HepG2 (cell line): ENCODE measurements around the gene TMEM219. TPM values are rescaled to one million over a fixed set of nuclear protein-coding genes. Genes with fewer than 3 reads are reported as not detected.
A peak's percentile ranks its signal among the peaks of the same experiment; 100 is the strongest.

Experiments
- ARID3A ChIP-seq: IDR thresholded peaks from 2 replicates; pipeline ENCODE4 v1.6.1; 2012; ENCODE audit warnings: low read depth, low read length, improper control_type of control experiment
- BHLHE40 ChIP-seq: IDR thresholded peaks from 2 replicates; pipeline ENCODE4 v1.6.1; 2011; ENCODE audit warnings: low read length, improper control_type of control experiment
- ESRRA ChIP-seq: sonication (generic); formaldehyde crosslinking; IDR thresholded peaks from 2 replicates; pipeline ENCODE4 v1.5.1; 2020; ENCODE audit warnings: mild to moderate bottlenecking, low read depth, missing genetic modification reagents
- IRF2 ChIP-seq: IDR thresholded peaks from 2 replicates; pipeline ENCODE4 v1.6.1; 2018; ENCODE audit warnings: missing genetic modification reagents, missing compliant biosample characterization
- JUN ChIP-seq: sonication (generic); formaldehyde crosslinking; IDR thresholded peaks from 2 replicates; pipeline ENCODE4 v1.4.0; 2020; ENCODE audit warnings: mild to moderate bottlenecking, missing genetic modification reagents
- MXI1 ChIP-seq: IDR thresholded peaks from 3 replicates; pipeline ENCODE4 v1.6.1; 2012; ENCODE audit warnings: low read depth, low read length, inconsistent platforms, borderline replicate concordance
- RAD21 ChIP-seq: fragments of 450-650 bp; formaldehyde crosslinking; IDR thresholded peaks from 2 replicates; pipeline ENCODE4 v1.5.0; 2020; ENCODE audit warnings: mild to moderate bottlenecking
- RBFOX2 ChIP-seq: fragments of 200-400 bp; formaldehyde crosslinking; IDR thresholded peaks from 2 replicates; pipeline ENCODE4 v1.6.1; 2017; ENCODE audit warnings: low read depth, mild to moderate bottlenecking, low read length
- RNF2 ChIP-seq: fragments of 450-650 bp; conservative IDR thresholded peaks from 2 replicates; pipeline ENCODE4 v1.6.1; 2016; ENCODE audit warnings: low read depth
- SMARCC2 ChIP-seq: fragments of 450-650 bp; IDR thresholded peaks from 2 replicates; pipeline ENCODE4 v1.6.1; 2017; ENCODE audit warnings: antibody characterized with exemption, mild to moderate bottlenecking
- STAG1 ChIP-seq: sonication (generic); formaldehyde crosslinking; IDR thresholded peaks from 2 replicates; pipeline ENCODE4 v1.4.0; 2020; ENCODE audit warnings: missing genetic modification reagents
- U2AF1 ChIP-seq: fragments of 200-400 bp; formaldehyde crosslinking; optimal IDR thresholded peaks from 2 replicates; pipeline ENCODE3; 2017; ENCODE audit warnings: mild to moderate bottlenecking, low read depth, low read length
- U2AF2 ChIP-seq: fragments of 200-400 bp; formaldehyde crosslinking; IDR thresholded peaks from 2 replicates; pipeline ENCODE4 v1.6.1; 2017; ENCODE audit warnings: low read depth, mild to moderate bottlenecking, low read length
- UBTF ChIP-seq: sonication (generic); formaldehyde crosslinking; IDR thresholded peaks from 2 replicates; pipeline ENCODE4 v1.4.0; 2020; ENCODE audit warnings: mild to moderate bottlenecking, missing genetic modification reagents
- ZFP90 ChIP-seq: sonication (generic); formaldehyde crosslinking; IDR thresholded peaks from 2 replicates; pipeline ENCODE4 v1.8.0; 2022; ENCODE audit warnings: missing genetic modification reagents, mild to moderate bottlenecking, inconsistent platforms, borderline replicate concordance
- ZNF816 ChIP-seq: sonication (generic); formaldehyde crosslinking; IDR thresholded peaks from 2 replicates; pipeline ENCODE4 v1.8.0; 2022; ENCODE audit warnings: missing genetic modification reagents, mild to moderate bottlenecking, borderline replicate concordance
- polyA plus RNA-seq, 8 experiments: library from polyadenylated mRNA; depleted of rRNA in 3 of 8; stranded (reverse) in 7 of 8; unstranded in 1 of 8; fragments of >200 nt; fragmentation: Illumina TruSeq in 4 of 8; extraction: Trizol in 4 of 8; gene quantifications; 2 replicates each; pipeline versions ENCODE4 v1.2.1 to v1.2.3, GENCODE V29; 2011 to 2016; ENCODE audit warnings: low read depth in 4 of 8, missing spikeins in 1 of 8, mixed read lengths in 1 of 8; ENCODE audit not compliant: insufficient read depth in 1 of 8
- total RNA-seq, 5 experiments: library from RNA; depleted of rRNA; stranded (reverse); fragments of >200 nt; fragmentation: Illumina TruSeq; extraction: Trizol; gene quantifications; 2 replicates each; pipeline ENCODE4 v1.2.3, GENCODE V29; 2016; ENCODE audit warnings: low read depth in 1 of 5
- TF ChIP-seq, protein P1 (sequence below): sonication (generic); formaldehyde crosslinking; IDR thresholded peaks from 2 replicates; pipeline ENCODE4 v1.9.0; 2021; ENCODE audit warnings: missing genetic modification reagents, borderline replicate concordance
- TF ChIP-seq, protein P2 (sequence below): IDR thresholded peaks from 2 replicates; pipeline ENCODE4 v1.6.1; 2016; ENCODE audit warnings: mild to moderate bottlenecking, missing biosample characterization, missing genetic modification reagents

The TMEM219 gene
- total and polyA plus RNA-seq, 2 of the 13 experiments (the other 11 are each of a cell fraction or from before 2014, with no cell fraction given) = 105 to 115 TPM

DNA sequence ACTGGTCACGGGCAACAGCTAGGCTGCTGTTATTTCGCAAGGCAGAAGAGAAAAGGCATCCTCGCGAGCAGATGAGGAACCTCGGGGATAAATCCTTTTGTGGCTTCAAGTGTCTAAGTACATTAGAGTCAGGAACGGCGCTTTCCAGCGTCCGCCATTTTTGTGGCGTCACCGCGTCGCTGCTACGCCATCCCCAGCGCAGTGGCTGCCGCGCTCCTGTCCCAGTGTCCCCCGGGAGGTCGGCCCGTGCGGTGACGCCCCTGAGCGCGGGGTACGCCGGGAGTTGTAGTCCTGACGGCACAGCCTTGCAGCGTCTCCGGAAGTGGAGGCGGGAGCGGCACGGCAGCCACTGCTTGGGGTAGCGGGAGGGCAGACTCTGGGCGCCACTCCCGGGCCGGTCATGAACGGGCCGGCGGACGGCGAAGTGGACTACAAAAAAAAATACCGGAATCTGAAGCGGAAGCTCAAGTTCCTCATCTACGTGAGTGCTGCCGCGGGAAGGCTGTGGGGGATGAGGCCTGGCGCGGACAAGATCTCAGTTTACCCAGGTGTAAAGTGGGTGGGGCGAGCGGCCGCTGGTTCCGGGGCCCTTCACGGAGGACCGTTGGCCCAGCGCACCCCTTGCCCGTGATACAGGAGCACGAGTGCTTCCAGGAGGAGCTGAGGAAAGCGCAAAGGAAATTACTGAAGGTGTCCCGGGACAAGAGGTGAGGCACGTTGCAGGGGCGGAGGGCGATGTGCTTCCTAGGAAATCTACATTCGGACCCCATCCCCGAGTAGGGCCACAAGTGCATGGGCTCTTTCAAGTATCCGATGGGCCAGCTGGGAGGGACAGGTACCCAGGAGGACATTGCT lies 34.3 kb downstream of the TMEM219 start, which contains the start of gene INO80E (continued):
- TF ChIP-seq RBFOX2 = peak; percentile 94
- no peak for TF ChIP-seq SMARCC2
- no peak for TF ChIP-seq U2AF2
- peak; percentile 79; the same call in 1 of the 3 replicates for TF ChIP-seq MXI1
- peak; percentile 74; the same call in 1 of the 2 replicates for TF ChIP-seq ESRRA (CRISPR knock-in tag)
- no peak; the same call in 1 of the 2 replicates for TF ChIP-seq JUN
- TF ChIP-seq STAG1 (CRISPR knock-in tag) = peak; percentile 39; the same call in 1 of the 2 replicates
- no peak for TF ChIP-seq ZNF816 (CRISPR knock-in tag)
- TF ChIP-seq U2AF1 = peak; percentile 77
- TF ChIP-seq IRF2 (CRISPR knock-in tag) = peak; percentile 98
- TF ChIP-seq RNF2 = no peak
- peak; percentile 44; the same call in 1 of the 2 replicates for TF ChIP-seq RAD21 (CRISPR knock-in tag)
- peak; percentile 84 for TF ChIP-seq UBTF (CRISPR knock-in tag)
- TF ChIP-seq, protein P1, sequence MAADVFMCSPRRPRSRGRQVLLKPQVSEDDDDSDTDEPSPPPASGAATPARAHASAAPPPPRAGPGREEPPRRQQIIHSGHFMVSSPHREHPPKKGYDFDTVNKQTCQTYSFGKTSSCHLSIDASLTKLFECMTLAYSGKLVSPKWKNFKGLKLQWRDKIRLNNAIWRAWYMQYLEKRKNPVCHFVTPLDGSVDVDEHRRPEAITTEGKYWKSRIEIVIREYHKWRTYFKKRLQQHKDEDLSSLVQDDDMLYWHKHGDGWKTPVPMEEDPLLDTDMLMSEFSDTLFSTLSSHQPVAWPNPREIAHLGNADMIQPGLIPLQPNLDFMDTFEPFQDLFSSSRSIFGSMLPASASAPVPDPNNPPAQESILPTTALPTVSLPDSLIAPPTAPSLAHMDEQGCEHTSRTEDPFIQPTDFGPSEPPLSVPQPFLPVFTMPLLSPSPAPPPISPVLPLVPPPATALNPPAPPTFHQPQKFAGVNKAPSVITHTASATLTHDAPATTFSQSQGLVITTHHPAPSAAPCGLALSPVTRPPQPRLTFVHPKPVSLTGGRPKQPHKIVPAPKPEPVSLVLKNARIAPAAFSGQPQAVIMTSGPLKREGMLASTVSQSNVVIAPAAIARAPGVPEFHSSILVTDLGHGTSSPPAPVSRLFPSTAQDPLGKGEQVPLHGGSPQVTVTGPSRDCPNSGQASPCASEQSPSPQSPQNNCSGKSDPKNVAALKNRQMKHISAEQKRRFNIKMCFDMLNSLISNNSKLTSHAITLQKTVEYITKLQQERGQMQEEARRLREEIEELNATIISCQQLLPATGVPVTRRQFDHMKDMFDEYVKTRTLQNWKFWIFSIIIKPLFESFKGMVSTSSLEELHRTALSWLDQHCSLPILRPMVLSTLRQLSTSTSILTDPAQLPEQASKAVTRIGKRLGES = peak; percentile 14; the same call in 1 of the 2 replicates
- TF ChIP-seq BHLHE40 = peak; percentile 83
- no peak for TF ChIP-seq ZFP90
- TF ChIP-seq ARID3A = no peak
- TF ChIP-seq, protein P2, sequence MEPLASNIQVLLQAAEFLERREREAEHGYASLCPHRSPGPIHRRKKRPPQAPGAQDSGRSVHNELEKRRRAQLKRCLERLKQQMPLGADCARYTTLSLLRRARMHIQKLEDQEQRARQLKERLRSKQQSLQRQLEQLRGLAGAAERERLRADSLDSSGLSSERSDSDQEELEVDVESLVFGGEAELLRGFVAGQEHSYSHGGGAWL (CRISPR knock-in tag) = peak; percentile 94; the same call in 1 of the 2 replicates
